Smooth muscle cell (in vitro differentiated cells): ENCODE data around the gene ATP9B. TPM values are rescaled to one million over a fixed set of nuclear protein-coding genes. Genes with fewer than 3 reads are reported as not detected.

Experiments
- DNase-seq: peaks from one replicate; lab custom pipeline; 2025; ENCODE audit not compliant: unreplicated experiment; lab: John Stamatoyannopoulos, UW
- H2AFZ ChIP-seq: fragments of 200-600 bp; sonication (generic); 2 replicates; pipeline ENCODE4 v1.6.0; 2016; ENCODE audit warnings: antibody characterized with exemption, low read depth, mild to moderate bottlenecking
- H3F3A ChIP-seq: fragments of 200-600 bp; sonication (generic); 2 replicates; pipeline ENCODE4 v1.6.0; 2017; ENCODE audit warnings: antibody characterized with exemption, low read depth
- H3K27ac ChIP-seq: fragments of 200-600 bp; sonication (generic); 2 replicates; pipeline ENCODE4 v1.5.1; 2016; ENCODE audit warnings: low read depth, mild to moderate bottlenecking
- H3K27me3 ChIP-seq: fragments of 200-600 bp; sonication (generic); 2 replicates; pipeline ENCODE4 v1.6.1; 2016; ENCODE audit warnings: low read depth, mild to moderate bottlenecking
- H3K36me3 ChIP-seq: fragments of 200-600 bp; sonication (generic); 2 replicates; pipeline ENCODE4 v1.5.1; 2016; ENCODE audit warnings: low read depth
- H3K4me1 ChIP-seq: fragments of 200-600 bp; sonication (generic); 2 replicates; pipeline ENCODE4 v1.5.1; 2016; ENCODE audit warnings: low read depth
- H3K4me2 ChIP-seq: fragments of 200-600 bp; sonication (generic); 2 replicates; pipeline ENCODE4 v1.6.0; 2016; ENCODE audit warnings: mild to moderate bottlenecking
- H3K4me3 ChIP-seq: fragments of 200-600 bp; sonication (generic); 2 replicates; pipeline ENCODE4 v1.5.1; 2016; ENCODE audit warnings: mild to moderate bottlenecking
- H3K79me2 ChIP-seq: fragments of 200-600 bp; sonication (generic); 2 replicates; pipeline ENCODE4 v1.6.0; 2016; ENCODE audit warnings: low read depth, mild to moderate bottlenecking
- H3K9ac ChIP-seq: fragments of 200-600 bp; sonication (generic); 2 replicates; pipeline ENCODE4 v1.6.0; 2016; ENCODE audit warnings: low read depth
- H3K9me3 ChIP-seq: fragments of 200-600 bp; sonication (generic); replicated peaks from 2 replicates; pipeline ENCODE4 v1.5.1; 2016; ENCODE audit warnings: low read depth
- H4K20me1 ChIP-seq: fragments of 200-600 bp; sonication (generic); 2 replicates; pipeline ENCODE4 v1.6.0; 2016; ENCODE audit warnings: low read depth
- WGBS: methylation state at CpG from one replicate; pipeline ENCODE4 v1.1.7; 2016; ENCODE audit warnings: low lambda C conversion rate; 5-methylcytosine and 5-hydroxymethylcytosine counted together
- polyA plus RNA-seq: library from polyadenylated mRNA; unstranded; fragments of >200 nt; fragmentation: Nextera tagmentation; extraction: Ambion mirVana; gene quantifications from 2 replicates; pipeline ENCODE4 v1.2.1, GENCODE V29; 2016
- total RNA-seq: library from RNA; depleted of rRNA; stranded (reverse); fragments of >200 nt; gene quantifications from 2 replicates; pipeline ENCODE4 v1.2.3, GENCODE V29; 2014
- TF ChIP-seq, protein P1 (sequence below): fragments of 200-600 bp; sonication (generic); IDR thresholded peaks from 2 replicates; pipeline ENCODE4 v1.5.1; 2017; ENCODE audit warnings: borderline replicate concordance, mild to moderate bottlenecking, antibody characterized with exemption; ENCODE audit not compliant: insufficient read depth, poor library complexity, severe bottlenecking

The ATP9B gene
- total and polyA plus RNA-seq, 2 experiments from 2014 or later = 6.1 to 16.4 TPM

DNA sequence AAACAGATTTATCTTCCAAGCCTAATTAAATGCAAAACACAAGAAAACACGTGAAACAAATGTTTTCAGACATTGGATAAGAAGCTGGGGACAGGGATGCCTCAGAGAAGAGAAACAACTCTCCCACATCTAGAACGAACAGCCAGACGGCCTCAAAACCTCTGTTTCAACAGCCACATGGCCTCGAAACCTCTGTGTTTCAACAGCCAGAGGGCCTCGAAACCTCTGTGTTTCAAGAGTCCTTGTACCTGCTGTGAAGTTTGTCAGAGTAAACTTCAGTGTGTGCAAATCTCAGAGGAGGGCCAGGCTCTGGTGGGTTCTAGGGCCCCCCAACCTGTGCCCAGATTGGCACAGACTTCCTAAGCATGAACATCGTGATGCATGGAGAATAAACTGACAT, 283.2 kb downstream of the ATP9B start:
- no peaks in the 10 kb centered on the region for H3K79me2 ChIP-seq
- no peaks in the 10 kb centered on the region for H4K20me1 ChIP-seq
- H3F3A ChIP-seq = no peaks in the 10 kb centered on the region
- no peak overlapping the region for H3K4me2 ChIP-seq
- DNase-seq = no peak
- no peaks in the 10 kb centered on the region for H3K4me1 ChIP-seq
- H3K9ac ChIP-seq = no peak overlapping the region
- H3K4me3 ChIP-seq = no peak overlapping the region
- no peak overlapping the region for H2AFZ ChIP-seq
- H3K9me3 ChIP-seq = no peaks in the 10 kb centered on the region
- 83% methylated on average over 6 of the region's 6 CpGs for WGBS
- no peaks in the 10 kb centered on the region for H3K27me3 ChIP-seq
- TF ChIP-seq, protein P1, sequence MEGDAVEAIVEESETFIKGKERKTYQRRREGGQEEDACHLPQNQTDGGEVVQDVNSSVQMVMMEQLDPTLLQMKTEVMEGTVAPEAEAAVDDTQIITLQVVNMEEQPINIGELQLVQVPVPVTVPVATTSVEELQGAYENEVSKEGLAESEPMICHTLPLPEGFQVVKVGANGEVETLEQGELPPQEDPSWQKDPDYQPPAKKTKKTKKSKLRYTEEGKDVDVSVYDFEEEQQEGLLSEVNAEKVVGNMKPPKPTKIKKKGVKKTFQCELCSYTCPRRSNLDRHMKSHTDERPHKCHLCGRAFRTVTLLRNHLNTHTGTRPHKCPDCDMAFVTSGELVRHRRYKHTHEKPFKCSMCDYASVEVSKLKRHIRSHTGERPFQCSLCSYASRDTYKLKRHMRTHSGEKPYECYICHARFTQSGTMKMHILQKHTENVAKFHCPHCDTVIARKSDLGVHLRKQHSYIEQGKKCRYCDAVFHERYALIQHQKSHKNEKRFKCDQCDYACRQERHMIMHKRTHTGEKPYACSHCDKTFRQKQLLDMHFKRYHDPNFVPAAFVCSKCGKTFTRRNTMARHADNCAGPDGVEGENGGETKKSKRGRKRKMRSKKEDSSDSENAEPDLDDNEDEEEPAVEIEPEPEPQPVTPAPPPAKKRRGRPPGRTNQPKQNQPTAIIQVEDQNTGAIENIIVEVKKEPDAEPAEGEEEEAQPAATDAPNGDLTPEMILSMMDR = no peak
- H3K36me3 ChIP-seq = no peaks in the 10 kb centered on the region
- H3K27ac ChIP-seq = no peak overlapping the region

DNA sequence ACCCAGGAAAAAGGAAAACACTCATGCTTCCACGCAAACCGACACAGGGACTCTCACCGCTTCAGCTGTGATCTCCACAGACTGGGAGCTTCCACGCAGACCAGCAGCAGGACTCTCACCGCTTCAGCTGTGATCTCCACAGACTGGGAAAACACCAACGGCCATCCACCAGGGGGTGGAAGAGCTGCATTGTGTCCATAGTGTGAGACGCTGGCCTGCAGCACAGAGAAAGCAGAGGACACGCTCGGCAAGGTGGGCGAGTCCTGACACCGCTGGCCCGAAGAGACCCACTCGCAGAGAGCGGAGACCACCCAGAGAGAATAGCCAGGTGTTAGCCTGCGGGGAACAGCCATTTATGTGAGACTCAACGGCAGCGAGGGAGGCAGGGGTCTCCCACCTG, 284.1 kb downstream of the ATP9B start:
- Histone ChIP-seq H3K9ac (no peak overlapping the region), H3K4me2 (no peak overlapping the region), H3F3A (no peaks in the 10 kb centered on the region), H4K20me1 (no peaks in the 10 kb centered on the region), H3K4me1 (no peaks in the 10 kb centered on the region), H2AFZ (no peak overlapping the region), H3K79me2 (no peaks in the 10 kb centered on the region), H3K9me3 (no peaks in the 10 kb centered on the region), H3K27me3 (no peaks in the 10 kb centered on the region), H3K4me3 (no peak overlapping the region), H3K27ac (no peak overlapping the region), H3K36me3 (no peaks in the 10 kb centered on the region)
- WGBS = 81% methylated on average over 17 of the region's 17 CpGs
- TF ChIP-seq, protein P1 = no peak
- DNase-seq = no peak

DNA sequence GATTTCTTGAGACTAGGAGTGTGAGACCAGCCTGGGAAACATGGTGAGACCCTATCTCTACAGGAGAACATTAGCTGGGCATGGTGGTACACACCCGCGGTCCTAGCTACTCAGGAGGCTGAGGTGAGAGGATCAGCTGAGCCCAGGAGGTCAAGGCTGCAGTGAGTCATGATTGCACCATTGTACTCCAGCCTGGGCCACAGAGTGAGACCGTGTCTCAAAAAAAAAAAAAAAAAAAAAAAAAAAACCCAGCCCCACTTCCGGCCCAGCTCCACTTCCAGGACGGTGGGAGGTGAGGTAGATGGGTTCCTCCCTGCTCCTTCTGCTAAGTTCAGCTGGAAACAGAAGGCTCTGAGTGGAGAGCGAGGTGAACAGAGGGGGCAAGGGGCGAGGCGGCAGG, 285.2 kb downstream of the ATP9B start:
- Histone ChIP-seq H3K4me1 (no peaks in the 10 kb centered on the region), H3K9ac (no peak overlapping the region), H2AFZ (no peak overlapping the region), H3K79me2 (no peaks in the 10 kb centered on the region), H3K9me3 (no peaks in the 10 kb centered on the region), H4K20me1 (no peaks in the 10 kb centered on the region), H3K27ac (no peak overlapping the region), H3F3A (no peaks in the 10 kb centered on the region), H3K4me2 (no peak overlapping the region), H3K4me3 (no peak overlapping the region), H3K36me3 (no peaks in the 10 kb centered on the region), H3K27me3 (no peaks in the 10 kb centered on the region)
- TF ChIP-seq, protein P1 = no peak
- no peak for DNase-seq
- WGBS = 96% methylated on average over 8 of the region's 8 CpGs
